DOHH2 (cell line): ENCODE measurements around the gene FFAR1.

Source experiments
- EZH2phosphoT487 ChIP-seq: fragments of 200-600 bp; sonication (generic); IDR thresholded peaks from 2 replicates; pipeline ENCODE4 v1.6.1; 2017; ENCODE audit warnings: borderline replicate concordance, mild to moderate bottlenecking, antibody characterized with exemption, low read length, moderate library complexity, mixed read lengths
- TF ChIP-seq, protein P1 (sequence below): fragments of 200-600 bp; sonication (generic); IDR thresholded peaks from one replicate; pipeline ENCODE4 v1.5.1; 2014; ENCODE audit warnings: antibody characterized with exemption, mild to moderate bottlenecking, low read depth, low read length; ENCODE audit not compliant: poor library complexity, severe bottlenecking

DNA sequence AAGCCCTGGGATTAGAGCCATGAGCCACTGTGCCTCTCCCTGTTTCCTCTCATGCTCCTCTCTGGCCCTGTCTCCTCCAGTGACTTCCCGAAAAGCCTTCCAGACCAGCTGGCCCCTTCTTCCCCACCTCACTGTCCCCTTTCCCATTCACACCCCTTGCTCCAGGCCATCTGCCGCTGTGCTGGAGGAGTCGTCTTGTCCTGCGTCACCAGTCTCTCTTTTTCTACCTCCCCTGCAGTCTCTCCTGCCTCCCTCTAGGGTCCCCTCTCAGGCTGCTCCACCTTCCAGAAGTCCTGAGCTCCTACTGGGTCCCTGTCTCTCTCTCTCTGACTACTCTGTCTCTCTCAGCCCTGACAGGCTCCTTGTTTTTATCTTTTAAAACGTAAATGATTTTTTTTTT lies 5.3 kb upstream of the FFAR1 start:
- TF ChIP-seq, protein P1, sequence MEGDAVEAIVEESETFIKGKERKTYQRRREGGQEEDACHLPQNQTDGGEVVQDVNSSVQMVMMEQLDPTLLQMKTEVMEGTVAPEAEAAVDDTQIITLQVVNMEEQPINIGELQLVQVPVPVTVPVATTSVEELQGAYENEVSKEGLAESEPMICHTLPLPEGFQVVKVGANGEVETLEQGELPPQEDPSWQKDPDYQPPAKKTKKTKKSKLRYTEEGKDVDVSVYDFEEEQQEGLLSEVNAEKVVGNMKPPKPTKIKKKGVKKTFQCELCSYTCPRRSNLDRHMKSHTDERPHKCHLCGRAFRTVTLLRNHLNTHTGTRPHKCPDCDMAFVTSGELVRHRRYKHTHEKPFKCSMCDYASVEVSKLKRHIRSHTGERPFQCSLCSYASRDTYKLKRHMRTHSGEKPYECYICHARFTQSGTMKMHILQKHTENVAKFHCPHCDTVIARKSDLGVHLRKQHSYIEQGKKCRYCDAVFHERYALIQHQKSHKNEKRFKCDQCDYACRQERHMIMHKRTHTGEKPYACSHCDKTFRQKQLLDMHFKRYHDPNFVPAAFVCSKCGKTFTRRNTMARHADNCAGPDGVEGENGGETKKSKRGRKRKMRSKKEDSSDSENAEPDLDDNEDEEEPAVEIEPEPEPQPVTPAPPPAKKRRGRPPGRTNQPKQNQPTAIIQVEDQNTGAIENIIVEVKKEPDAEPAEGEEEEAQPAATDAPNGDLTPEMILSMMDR = no peak
- TF ChIP-seq EZH2phosphoT487 = no peak
